ENCODE data around the gene APBA1.

GRCh38 chr9:69606089-69606488, 66.1 kb downstream of the APBA1 start:
- TF ChIP-seq CTCF (IDR thresholded peaks at IDR 0.05) (no peak), SIN3A (IDR thresholded peaks at IDR 0.05; ENCODE audit: borderline replicate concordance, insufficient read depth, low read depth, low read length) (no peak)
